Nephron (organoid): ENCODE measurements around the gene MACROD2.

Experiments
- H3K27ac Mint-ChIP-seq, 3 experiments: 2 replicates each; pipeline ENCODE4 v1.8.0; 2020; ENCODE audit warnings: mixed read lengths in 3 of 3, mild to moderate bottlenecking in 2 of 3, moderate library complexity in 1 of 3
- H3K27me3 Mint-ChIP-seq: 2 replicates; pipeline ENCODE4 v1.8.0; 2021; ENCODE audit warnings: low read depth, mild to moderate bottlenecking, moderate library complexity, mixed read lengths
- H3K36me3 Mint-ChIP-seq: 2 replicates; pipeline ENCODE4 v1.8.0; 2020; ENCODE audit warnings: low read depth, mixed read lengths
- H3K4me1 Mint-ChIP-seq: 2 replicates; pipeline ENCODE4 v1.8.0; 2020; ENCODE audit warnings: mixed read lengths
- H3K4me3 Mint-ChIP-seq, 3 experiments: 2 replicates each; pipeline ENCODE4 v1.8.0; 2020; ENCODE audit warnings: mild to moderate bottlenecking in 3 of 3, mixed read lengths in 3 of 3, moderate library complexity in 2 of 3
- H3K9me3 Mint-ChIP-seq: 2 replicates; pipeline ENCODE4 v1.8.0; 2020; ENCODE audit warnings: mixed read lengths
- TF ChIP-seq, protein P1 (sequence below), 3 experiments: fragments of 200-600 bp; sonication (generic); IDR thresholded peaks; one replicate each; pipeline ENCODE4 v1.5.0; 2021; ENCODE audit warnings: antibody characterized with exemption in 3 of 3; ENCODE audit not compliant: unreplicated experiment in 3 of 3

MACROD2 gene

DNA sequence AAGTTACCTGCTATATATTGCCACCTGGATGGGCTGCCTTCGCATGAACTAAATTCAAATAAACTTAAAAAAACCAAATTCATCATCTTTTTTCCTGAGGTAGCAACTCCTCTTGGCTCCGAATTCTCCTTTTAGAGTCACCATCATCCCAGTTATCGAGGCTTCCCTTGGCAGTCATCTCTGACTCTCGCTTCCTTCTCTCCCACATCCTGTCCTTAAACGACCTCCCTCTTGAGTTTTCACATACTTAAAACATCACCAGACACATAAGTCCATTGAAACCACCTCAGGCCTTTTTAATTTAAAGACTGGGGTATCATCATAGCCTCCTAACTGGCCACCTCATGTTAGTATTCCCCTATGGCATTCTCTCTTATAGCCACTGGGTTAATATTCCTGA is 638.2 kb downstream of the MACROD2 start:
- Mint-ChIP-seq H3K9me3 (peaks cover 2% of the 10 kb centered on the region), H3K4me1 (peaks cover 13% of the 10 kb centered on the region), H3K27ac (no peak overlapping the region), H3K36me3 (no peaks in the 10 kb centered on the region), H3K4me3 (no peak overlapping the region), H3K27me3 (no peaks in the 10 kb centered on the region)
- TF ChIP-seq, protein P1, sequence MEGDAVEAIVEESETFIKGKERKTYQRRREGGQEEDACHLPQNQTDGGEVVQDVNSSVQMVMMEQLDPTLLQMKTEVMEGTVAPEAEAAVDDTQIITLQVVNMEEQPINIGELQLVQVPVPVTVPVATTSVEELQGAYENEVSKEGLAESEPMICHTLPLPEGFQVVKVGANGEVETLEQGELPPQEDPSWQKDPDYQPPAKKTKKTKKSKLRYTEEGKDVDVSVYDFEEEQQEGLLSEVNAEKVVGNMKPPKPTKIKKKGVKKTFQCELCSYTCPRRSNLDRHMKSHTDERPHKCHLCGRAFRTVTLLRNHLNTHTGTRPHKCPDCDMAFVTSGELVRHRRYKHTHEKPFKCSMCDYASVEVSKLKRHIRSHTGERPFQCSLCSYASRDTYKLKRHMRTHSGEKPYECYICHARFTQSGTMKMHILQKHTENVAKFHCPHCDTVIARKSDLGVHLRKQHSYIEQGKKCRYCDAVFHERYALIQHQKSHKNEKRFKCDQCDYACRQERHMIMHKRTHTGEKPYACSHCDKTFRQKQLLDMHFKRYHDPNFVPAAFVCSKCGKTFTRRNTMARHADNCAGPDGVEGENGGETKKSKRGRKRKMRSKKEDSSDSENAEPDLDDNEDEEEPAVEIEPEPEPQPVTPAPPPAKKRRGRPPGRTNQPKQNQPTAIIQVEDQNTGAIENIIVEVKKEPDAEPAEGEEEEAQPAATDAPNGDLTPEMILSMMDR (IDR thresholded peaks at IDR 0.05; ENCODE audit: unreplicated experiment in 3 of 3) = no peak

DNA sequence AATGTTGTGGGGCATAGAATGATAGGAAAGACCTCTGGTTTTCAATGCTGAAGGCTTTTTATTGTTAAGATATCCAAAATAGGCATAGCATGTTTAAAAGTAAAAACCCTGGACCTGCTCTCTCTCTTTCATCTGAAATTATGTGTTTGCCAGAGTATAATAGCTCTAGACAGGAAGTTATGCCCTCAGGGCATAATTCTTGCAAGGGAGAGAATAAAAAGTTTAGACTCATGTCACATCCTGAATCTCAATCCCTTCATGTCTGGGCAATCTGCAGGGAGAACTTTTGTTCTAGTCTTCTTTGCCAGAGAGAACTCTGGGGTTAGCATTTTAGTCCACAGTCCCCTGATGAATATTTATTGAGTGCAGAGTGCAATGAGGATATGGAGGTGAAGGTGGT is 639.3 kb downstream of the MACROD2 start:
- Mint-ChIP-seq H3K27me3 (no peaks in the 10 kb centered on the region), H3K4me1 (peaks cover 13% of the 10 kb centered on the region), H3K4me3 (no peak overlapping the region), H3K9me3 (peaks cover 7% of the 10 kb centered on the region), H3K36me3 (peaks cover 4% of the 10 kb centered on the region), H3K27ac (peak overlapping the region in 1 of 3 experiments; percentile 7)
- TF ChIP-seq, protein P1 (IDR thresholded peaks at IDR 0.05; ENCODE audit: unreplicated experiment in 3 of 3) = no peak

DNA sequence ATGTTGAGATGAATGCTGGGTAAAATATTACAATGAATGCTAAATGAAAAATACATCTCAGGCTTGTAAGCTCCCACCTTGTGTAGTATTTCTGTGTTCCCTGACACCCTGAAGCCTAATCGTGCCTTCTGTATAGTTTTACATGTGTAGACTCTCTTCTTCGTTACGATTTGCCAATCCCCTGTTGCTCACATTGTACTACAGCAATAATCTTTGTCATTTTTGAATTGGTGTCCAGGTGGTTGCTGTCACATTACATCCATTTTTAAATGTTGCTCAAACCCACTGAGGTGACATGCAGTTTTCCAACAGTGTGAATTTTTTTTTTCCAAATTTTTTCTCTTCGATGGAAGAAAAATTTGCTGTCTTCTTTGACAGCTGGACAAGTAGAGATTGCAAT is 642.1 kb downstream of the MACROD2 start:
- H3K27ac Mint-ChIP-seq = no peak overlapping the region
- H3K4me1 Mint-ChIP-seq = peaks cover 13% of the 10 kb centered on the region
- H3K27me3 Mint-ChIP-seq = no peaks in the 10 kb centered on the region
- peaks cover 11% of the 10 kb centered on the region for H3K36me3 Mint-ChIP-seq
- H3K4me3 Mint-ChIP-seq = no peak overlapping the region
- H3K9me3 Mint-ChIP-seq = peaks cover 28% of the 10 kb centered on the region
- TF ChIP-seq, protein P1 (IDR thresholded peaks at IDR 0.05; ENCODE audit: unreplicated experiment in 3 of 3) = no peak

DNA sequence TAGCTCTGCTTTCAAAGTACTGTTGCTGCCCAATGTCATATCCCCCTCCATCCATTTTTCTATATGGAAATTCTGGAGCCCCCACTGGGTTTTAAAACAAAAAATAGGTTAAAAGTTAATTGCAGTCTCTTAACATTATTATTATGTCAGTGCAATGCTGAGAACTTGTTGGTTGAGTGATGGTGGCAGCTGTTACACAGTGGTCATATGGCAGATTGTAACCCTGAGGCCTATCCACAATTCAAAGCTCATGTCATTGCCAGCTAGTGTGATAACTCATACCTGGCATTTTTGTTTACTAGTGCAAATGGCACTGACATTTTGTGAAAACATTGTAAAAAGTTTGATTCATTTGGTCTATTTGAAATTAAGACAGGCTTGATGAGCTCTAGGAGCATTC is 647.8 kb downstream of the MACROD2 start:
- Mint-ChIP-seq H3K4me1 (no peaks in the 10 kb centered on the region), H3K27me3 (no peaks in the 10 kb centered on the region), H3K27ac (no peak overlapping the region), H3K36me3 (peaks cover 11% of the 10 kb centered on the region), H3K4me3 (no peak overlapping the region), H3K9me3 (peaks cover 30% of the 10 kb centered on the region)
- TF ChIP-seq, protein P1 (IDR thresholded peaks at IDR 0.05; ENCODE audit: unreplicated experiment in 3 of 3) = no peak

DNA sequence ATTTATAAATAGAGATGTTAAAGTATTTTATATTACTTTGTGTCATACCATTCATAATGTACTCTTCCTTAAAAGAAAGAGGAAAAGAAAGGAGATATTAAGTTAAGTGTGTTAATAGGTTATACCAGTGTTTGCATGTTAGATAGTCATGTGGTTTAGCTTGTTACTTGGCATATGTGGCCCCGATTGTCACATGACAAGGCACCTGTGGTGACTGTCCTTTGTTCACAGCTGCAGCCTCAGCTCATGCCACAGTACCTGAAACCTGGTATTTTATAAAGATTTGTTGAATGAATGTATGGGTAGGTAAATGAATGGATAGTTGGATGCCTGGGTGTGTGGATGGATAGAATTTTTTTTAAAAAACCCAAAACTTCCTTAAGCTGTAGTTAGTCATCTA is 648.2 kb downstream of the MACROD2 start:
- Mint-ChIP-seq H3K27me3 (no peaks in the 10 kb centered on the region), H3K4me1 (no peaks in the 10 kb centered on the region), H3K36me3 (peaks cover 11% of the 10 kb centered on the region), H3K9me3 (peaks cover 28% of the 10 kb centered on the region), H3K27ac (no peak overlapping the region), H3K4me3 (no peak overlapping the region)
- TF ChIP-seq, protein P1 (IDR thresholded peaks at IDR 0.05; ENCODE audit: unreplicated experiment in 3 of 3) = no peak

DNA sequence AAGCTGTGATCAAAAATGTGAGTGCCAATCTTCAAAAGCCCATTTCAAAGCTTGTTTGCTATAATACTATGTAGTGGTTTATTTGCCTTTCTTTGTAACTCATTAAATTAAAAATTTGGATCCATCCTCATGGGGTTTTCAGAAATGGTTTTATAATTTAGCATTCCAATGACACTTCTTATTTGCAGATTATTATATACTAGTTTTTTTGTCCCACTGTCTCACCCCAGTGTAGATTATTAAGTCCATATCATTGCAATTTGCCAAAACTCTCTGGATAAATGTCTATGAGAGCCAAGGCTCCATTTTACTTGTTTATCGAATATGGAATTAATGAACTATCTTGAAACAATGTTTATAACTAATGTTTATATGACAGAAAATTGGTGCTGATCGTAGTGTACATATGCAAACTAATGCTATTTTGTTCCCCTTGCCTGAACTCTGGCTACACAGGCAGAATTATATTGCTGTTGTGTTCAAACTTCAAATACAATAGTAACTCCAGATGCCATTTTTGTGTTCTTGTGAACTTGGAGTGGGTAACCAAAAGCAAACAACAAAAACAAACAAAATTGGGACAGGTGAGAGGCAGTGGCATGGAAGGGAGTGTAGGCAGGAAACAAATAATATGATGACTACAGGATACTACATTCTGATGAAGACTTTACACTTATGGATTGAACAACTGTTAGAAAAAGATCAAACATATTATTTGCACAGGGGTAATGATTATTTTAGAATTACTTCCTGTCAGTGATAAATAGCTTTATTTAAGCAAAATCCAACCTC is 649.2 kb downstream of the MACROD2 start:
- TF ChIP-seq, protein P1 (IDR thresholded peaks at IDR 0.05; ENCODE audit: unreplicated experiment in 3 of 3) = no peak
- Mint-ChIP-seq H3K27me3 (no peaks in the 10 kb centered on the region), H3K9me3 (peaks cover 25% of the 10 kb centered on the region), H3K4me1 (no peaks in the 10 kb centered on the region), H3K36me3 (peaks cover 8% of the 10 kb centered on the region), H3K4me3 (no peak overlapping the region), H3K27ac (no peak overlapping the region)
